Uterus (tissue), 4 donors: ENCODE results near the gene OSBPL8. TPM values are rescaled to one million over a fixed set of nuclear protein-coding genes. Genes with fewer than 3 reads are reported as not detected.
A peak's percentile ranks its signal among the peaks of the same experiment; 100 is the strongest.

Experiments used
- DNase-seq, 2 donors: peaks; one replicate each; pipeline ENCODE4 v3.0.0-alpha.2; 2019 to 2020
- H3K27ac ChIP-seq, 2 donors: fragments of 200-600 bp; sonication (generic); 1 replicate in 1 of 2; 2 replicates in 1 of 2; pipeline ENCODE4 v1.5.1; 2016 to 2018
- H3K27me3 ChIP-seq, 2 donors: fragments of 200-600 bp; sonication (generic); one replicate each; pipeline ENCODE4 v1.5.1; 2018 to 2019; ENCODE audit warnings: control low read depth in 1 of 2
- H3K36me3 ChIP-seq, 2 donors: fragments of 200-600 bp; sonication (generic); one replicate each; pipeline ENCODE4 v1.5.1; 2019; ENCODE audit warnings: control low read depth in 1 of 2
- H3K4me1 ChIP-seq, 2 donors: fragments of 200-600 bp; sonication (generic); one replicate each; pipeline ENCODE4 v1.5.1; 2018 to 2019; ENCODE audit warnings: control low read depth in 1 of 2
- H3K4me3 ChIP-seq, 2 donors: fragments of 200-600 bp; sonication (generic); 1 replicate in 1 of 2; 2 replicates in 1 of 2; pipeline ENCODE4 v1.5.1; 2018 to 2019; ENCODE audit warnings: mild to moderate bottlenecking in 1 of 2
- H3K9me3 ChIP-seq, 2 donors: fragments of 200-600 bp; sonication (generic); one replicate each; pipeline ENCODE4 v1.5.1; 2019; ENCODE audit warnings: control low read depth in 1 of 2
- CTCF ChIP-seq, 4 experiments: fragments of 200-600 bp in 2 of 4; fragments of 450-650 bp in 2 of 4; sonication (generic) in 2 of 4; IDR thresholded peaks; one replicate each; pipeline ENCODE4 v1.5.1; 2016 to 2019; ENCODE audit warnings: antibody characterized with exemption in 4 of 4, mild to moderate bottlenecking in 2 of 4, moderate library complexity in 1 of 4
- POLR2A ChIP-seq, 2 donors: fragments of 450-650 bp; IDR thresholded peaks; one replicate each; pipeline ENCODE4 v1.6.1; 2016; ENCODE audit warnings: antibody characterized with exemption in 2 of 2, mild to moderate bottlenecking in 1 of 2, moderate library complexity in 1 of 2
- intact Hi-C: fragments of 100-400 bp; cut with DNase I; formaldehyde crosslinking; loops from one replicate; pipeline ENCODE4 v1.15.1; 2023; ENCODE audit warnings: low total_unique reads
- total RNA-seq, 4 donors: library from RNA; depleted of rRNA in 3 of 4; stranded (reverse); fragments of >200 nt in 3 of 4; gene quantifications; one replicate each; pipeline versions ENCODE4 v1.1.0 to v1.2.4, GENCODE V29; 2014 to 2023
- donor health status: DM: yes; HTN: yes; CAD: no.

OSBPL8 gene
- total RNA-seq, 4 donors from 2014 or later, result 22.0 to 131 (median 69.3) TPM

GRCh38 chr12:76555797-76556196 lies 3.8 kb downstream of the OSBPL8 start:
- intact Hi-C loops, result no loop called here
- peaks cover 7% of the 10 kb centered on the region in 2 donors for H3K4me1 ChIP-seq
- no peaks in the 10 kb centered on the region for H3K9me3 ChIP-seq
- no peaks in the 10 kb centered on the region for H3K27me3 ChIP-seq
- H3K36me3 ChIP-seq, result no peaks in the 10 kb centered on the region
- H3K27ac ChIP-seq, result peak overlapping the region in 1 of 2 donors; percentile 14
- H3K4me3 ChIP-seq, result no peak overlapping the region
- TF ChIP-seq POLR2A (IDR thresholded peaks at IDR 0.05) (no peak), CTCF (IDR thresholded peaks at IDR 0.05) (no peak)
- no peak for DNase-seq

- peak overlapping the region in 1 of 2 donors; percentile 14 for H3K27ac ChIP-seq
- H3K9me3 ChIP-seq, result no peaks in the 10 kb centered on the region
- no peaks in the 10 kb centered on the region for H3K27me3 ChIP-seq
- no peaks in the 10 kb centered on the region for H3K36me3 ChIP-seq
- intact Hi-C loops, result no loop called here
- H3K4me3 ChIP-seq, result no peak overlapping the region
- H3K4me1 ChIP-seq, result peaks cover 7% of the 10 kb centered on the region in 2 donors
- DNase-seq, result no peak
- TF ChIP-seq CTCF (IDR thresholded peaks at IDR 0.05), result no peak
- no peak for TF ChIP-seq POLR2A (IDR thresholded peaks at IDR 0.05)
Measured at GRCh38 chr12:76555231-76555767, 4.3 kb downstream of the OSBPL8 start.

- Histone ChIP-seq H3K4me3 (no peak overlapping the region), H3K4me1 (peaks cover 7% of the 10 kb centered on the region in 2 donors), H3K36me3 (no peaks in the 10 kb centered on the region), H3K9me3 (no peaks in the 10 kb centered on the region), H3K27me3 (no peaks in the 10 kb centered on the region), H3K27ac (peak overlapping the region in 1 of 2 donors; percentile 14)
- DNase-seq, result no peak
- TF ChIP-seq POLR2A (IDR thresholded peaks at IDR 0.05) (no peak), CTCF (IDR thresholded peaks at IDR 0.05) (no peak)
- intact Hi-C loops, result no loop called here
Measured at GRCh38 chr12:76554405-76555230, 5.0 kb downstream of the OSBPL8 start.

- Histone ChIP-seq H3K4me1 (peaks cover 7% of the 10 kb centered on the region in 2 donors), H3K4me3 (no peak overlapping the region)
- DNase-seq, result no peak
Measured at GRCh38 chr12:76552343-76552938, 7.1 kb downstream of the OSBPL8 start.

More at GRCh38 chr12:76552343-76552938, 7.1 kb downstream of the OSBPL8 start:
- H3K9me3 ChIP-seq, result no peaks in the 10 kb centered on the region
- TF ChIP-seq CTCF (IDR thresholded peaks at IDR 0.05) (no peak), POLR2A (IDR thresholded peaks at IDR 0.05) (no peak)
- H3K27ac ChIP-seq, result no peak overlapping the region
- intact Hi-C loops, result no loop called here
- no peaks in the 10 kb centered on the region for H3K36me3 ChIP-seq
- H3K27me3 ChIP-seq, result no peaks in the 10 kb centered on the region
